HepG2 (cell line): ENCODE data around the gene CDH13.

Experiments used
- KLF13 ChIP-seq: sonication (generic); formaldehyde crosslinking; IDR thresholded peaks from 2 replicates; pipeline ENCODE4 v1.4.0; 2020; ENCODE audit warnings: mild to moderate bottlenecking, missing genetic modification reagents
- RBAK ChIP-seq: sonication (generic); formaldehyde crosslinking; IDR thresholded peaks from 2 replicates; pipeline ENCODE4 v1.5.1; 2020; ENCODE audit warnings: mild to moderate bottlenecking, missing genetic modification reagents
- SMARCC2 ChIP-seq: fragments of 450-650 bp; IDR thresholded peaks from 2 replicates; pipeline ENCODE4 v1.6.1; 2017; ENCODE audit warnings: antibody characterized with exemption, mild to moderate bottlenecking
- SOX6 ChIP-seq, 2 experiments: fragments of 450-650 bp in 1 of 2; sonication (generic) in 1 of 2; formaldehyde crosslinking in 1 of 2; IDR thresholded peaks; 2 replicates each; pipeline versions ENCODE4 v1.4.0 to v1.6.1; 2017 to 2020; ENCODE audit warnings: antibody characterized with exemption in 1 of 2, mild to moderate bottlenecking in 1 of 2, missing genetic modification reagents in 1 of 2
- TCF12 ChIP-seq, 2 experiments: fragments of 450-650 bp in 1 of 2; sonication (generic) in 1 of 2; formaldehyde crosslinking in 1 of 2; IDR thresholded peaks; 2 replicates each; pipeline versions ENCODE4 v1.6.1 to v1.8.0; 2017 to 2022; ENCODE audit warnings: antibody characterized with exemption in 1 of 2, mild to moderate bottlenecking in 1 of 2, missing genetic modification reagents in 1 of 2, moderate library complexity in 1 of 2
- ZBTB8A ChIP-seq: sonication (generic); formaldehyde crosslinking; IDR thresholded peaks from 2 replicates; pipeline ENCODE4 v1.4.0; 2020; ENCODE audit warnings: mild to moderate bottlenecking, low read depth, missing genetic modification reagents, borderline replicate concordance
- ZFP36 ChIP-seq: fragments of 150-350 bp; IDR thresholded peaks from 2 replicates; pipeline ENCODE4 v1.6.1; 2018; ENCODE audit warnings: borderline replicate concordance, low read length, low read depth; ENCODE audit not compliant: partially characterized antibody
- ZNF263 ChIP-seq: sonication (generic); formaldehyde crosslinking; IDR thresholded peaks from 2 replicates; pipeline ENCODE4 v1.4.0; 2020; ENCODE audit warnings: missing genetic modification reagents
- ZNF501 ChIP-seq: sonication (generic); formaldehyde crosslinking; IDR thresholded peaks from 2 replicates; pipeline ENCODE4 v1.5.1; 2020; ENCODE audit warnings: mild to moderate bottlenecking, moderate library complexity, missing genetic modification reagents
- ZNF510 ChIP-seq: sonication (generic); formaldehyde crosslinking; IDR thresholded peaks from 2 replicates; pipeline ENCODE4 v1.4.0; 2020; ENCODE audit warnings: low read depth, mild to moderate bottlenecking, missing genetic modification reagents
- ZSCAN30 ChIP-seq: sonication (generic); formaldehyde crosslinking; IDR thresholded peaks from 2 replicates; pipeline ENCODE4 v1.5.0; 2020; ENCODE audit warnings: mild to moderate bottlenecking, missing genetic modification reagents
- TF ChIP-seq, protein P1 (sequence below): sonication (generic); formaldehyde crosslinking; IDR thresholded peaks from 2 replicates; pipeline ENCODE4 v1.8.1; 2023; ENCODE audit warnings: missing genetic modification reagents, inconsistent platforms, borderline replicate concordance
- TF ChIP-seq, protein P2 (sequence below): IDR thresholded peaks from 2 replicates; pipeline ENCODE4 v1.6.1; 2012; ENCODE audit warnings: inconsistent platforms

DNA sequence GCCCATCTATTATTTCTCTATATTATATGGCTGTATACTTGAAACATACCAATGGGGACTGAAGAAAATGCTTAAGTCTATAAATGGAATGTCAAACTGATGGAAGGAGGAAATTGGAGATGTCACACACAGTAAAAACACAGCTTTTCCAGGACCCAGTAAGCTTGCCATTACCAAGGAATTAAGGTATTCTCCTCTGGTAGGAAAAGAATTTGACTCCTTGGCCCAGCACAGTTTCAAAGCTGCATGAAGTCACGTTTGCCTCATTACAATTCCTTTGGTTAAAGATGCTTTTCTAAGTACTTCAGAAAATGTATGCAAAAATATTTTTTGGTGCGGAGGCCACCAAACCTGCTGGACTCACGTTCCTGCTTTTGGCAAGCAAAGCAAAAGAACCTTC lies 48.5 kb downstream of the CDH13 start:
- TF ChIP-seq, protein P1, sequence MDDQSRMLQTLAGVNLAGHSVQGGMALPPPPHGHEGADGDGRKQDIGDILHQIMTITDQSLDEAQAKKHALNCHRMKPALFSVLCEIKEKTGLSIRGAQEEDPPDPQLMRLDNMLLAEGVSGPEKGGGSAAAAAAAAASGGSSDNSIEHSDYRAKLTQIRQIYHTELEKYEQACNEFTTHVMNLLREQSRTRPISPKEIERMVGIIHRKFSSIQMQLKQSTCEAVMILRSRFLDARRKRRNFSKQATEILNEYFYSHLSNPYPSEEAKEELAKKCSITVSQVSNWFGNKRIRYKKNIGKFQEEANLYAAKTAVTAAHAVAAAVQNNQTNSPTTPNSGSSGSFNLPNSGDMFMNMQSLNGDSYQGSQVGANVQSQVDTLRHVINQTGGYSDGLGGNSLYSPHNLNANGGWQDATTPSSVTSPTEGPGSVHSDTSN (CRISPR knock-in tag): no peak
- TF ChIP-seq KLF13 (CRISPR knock-in tag) (no peak), ZSCAN30 (CRISPR knock-in tag) (no peak), ZNF263 (no peak), ZFP36 (no peak), ZNF510 (CRISPR knock-in tag) (no peak), TCF12 (IDR thresholded peaks at IDR 0.05) (no peak), TCF12 (CRISPR knock-in tag; IDR thresholded peaks at IDR 0.05) (no peak), ZBTB8A (no peak), SMARCC2 (no peak), SOX6 (IDR thresholded peaks at IDR 0.05) (no peak), SOX6 (CRISPR knock-in tag; IDR thresholded peaks at IDR 0.05) (no peak), RBAK (no peak), ZNF501 (no peak)
- TF ChIP-seq, protein P2, sequence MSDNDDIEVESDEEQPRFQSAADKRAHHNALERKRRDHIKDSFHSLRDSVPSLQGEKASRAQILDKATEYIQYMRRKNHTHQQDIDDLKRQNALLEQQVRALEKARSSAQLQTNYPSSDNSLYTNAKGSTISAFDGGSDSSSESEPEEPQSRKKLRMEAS: no peak
